BE2C (cell line): ENCODE data around the gene ZGPAT.

ENCODE experiments used
- DNase-seq: peaks from one replicate; pipeline ENCODE4 v3.0.0-alpha.2; 2020
- H3K27me3 ChIP-seq: fragments of 250-450 bp; sonication (Bioruptor Pico); 2 replicates; pipeline ENCODE4 v1.5.1; 2020; ENCODE audit warnings: mild to moderate bottlenecking
- H3K36me3 ChIP-seq: fragments of 250-450 bp; sonication (Bioruptor Pico); 2 replicates; pipeline ENCODE4 v1.5.1; 2020; ENCODE audit warnings: mild to moderate bottlenecking
- H3K4me1 ChIP-seq: fragments of 250-450 bp; sonication (Bioruptor Pico); 2 replicates; pipeline ENCODE4 v1.5.1; 2020
- H3K4me3 ChIP-seq: 2 replicates; pipeline ENCODE4 v1.5.1; 2011; ENCODE audit warnings: low read depth, low read length
- H3K9me3 ChIP-seq: fragments of 250-450 bp; sonication (Bioruptor Pico); 2 replicates; pipeline ENCODE4 v1.5.1; 2020
- CTCF ChIP-seq: IDR thresholded peaks from 2 replicates; pipeline ENCODE4 v1.5.1; 2012; ENCODE audit warnings: mild to moderate bottlenecking, low read depth, low read length

Gene ZGPAT

DNA sequence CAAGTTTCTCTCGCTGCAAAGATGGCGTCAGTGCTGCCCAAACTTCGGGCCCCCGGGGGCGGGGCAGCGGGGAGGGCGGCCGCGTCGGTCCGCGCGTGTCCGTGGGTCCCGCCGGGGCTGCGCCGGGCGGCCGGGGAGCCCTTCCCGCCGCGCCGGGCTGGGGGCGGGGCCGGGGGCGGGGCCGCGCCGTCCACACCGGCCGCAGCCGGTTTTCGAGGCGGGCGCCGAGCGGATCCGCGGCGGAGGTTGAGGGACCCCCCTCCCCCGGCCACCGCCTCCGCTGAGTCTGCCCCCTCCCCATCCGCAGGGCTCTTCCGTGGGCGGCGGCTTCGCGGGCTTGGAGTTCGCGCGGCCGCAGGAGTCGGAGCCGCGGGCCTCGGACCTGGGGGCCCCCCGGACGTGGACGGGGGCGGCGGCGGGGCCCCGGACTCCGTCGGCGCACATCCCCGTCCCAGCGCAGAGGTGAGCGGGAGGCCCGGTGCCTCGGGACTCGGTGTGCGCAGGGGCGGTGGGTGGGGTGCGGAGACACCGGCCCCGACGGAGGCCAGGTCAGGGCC lies 32.3 kb downstream of the ZGPAT start:
- peaks cover 3% of the 10 kb centered on the region for H3K4me1 ChIP-seq
- peak; percentile 56 for DNase-seq
- H3K27me3 ChIP-seq, result peaks cover 3% of the 10 kb centered on the region; the same call in 1 of the 2 replicates
- no peaks in the 10 kb centered on the region for H3K9me3 ChIP-seq
- peaks cover 22% of the 10 kb centered on the region for H3K36me3 ChIP-seq
- H3K4me3 ChIP-seq, result peak overlapping the region; percentile 72
- TF ChIP-seq CTCF, result no peak

DNA sequence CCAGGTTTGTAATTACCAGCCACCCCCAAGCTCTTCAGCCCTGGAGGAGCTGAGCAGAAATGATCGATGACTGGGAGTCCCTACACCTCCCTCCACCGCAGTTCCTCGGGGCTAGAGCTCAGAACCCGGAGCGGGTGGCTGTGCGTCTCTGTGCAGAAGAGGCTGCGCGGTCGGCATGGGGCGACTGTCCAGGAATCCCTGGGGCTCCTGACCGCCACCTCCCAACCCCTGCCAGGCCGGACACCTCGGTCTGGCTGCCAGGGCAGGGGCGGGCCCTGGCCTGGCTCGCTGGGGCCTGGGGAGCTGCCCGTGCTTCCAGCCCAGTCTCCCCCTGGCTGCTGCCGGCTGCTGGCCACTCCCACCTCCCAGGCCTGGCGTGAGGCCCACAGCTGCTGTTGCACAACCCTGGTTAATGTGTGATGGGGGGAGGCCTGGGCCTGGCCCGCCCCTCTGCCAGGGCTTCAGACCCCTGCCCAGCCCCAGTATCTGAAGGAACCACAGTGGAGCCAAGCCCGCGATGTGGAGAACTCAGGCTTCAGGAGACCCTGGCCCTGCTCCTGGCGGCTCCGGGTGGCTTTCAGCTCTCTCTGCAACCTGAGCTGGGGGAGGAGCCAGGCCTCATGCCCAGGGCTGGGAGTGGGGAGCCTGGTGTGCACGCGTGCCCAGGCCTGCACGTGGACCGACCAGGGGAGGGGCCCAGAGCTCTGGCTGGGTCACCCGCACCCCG lies 33.0 kb downstream of the ZGPAT start:
- Histone ChIP-seq H3K9me3 (no peaks in the 10 kb centered on the region), H3K4me3 (peak overlapping the region; percentile 72)
- peak; percentile 86 for DNase-seq

GRCh38 chr20:63741354-63741675 lies 33.5 kb downstream of the ZGPAT start:
- H3K27me3 ChIP-seq, result peaks cover 3% of the 10 kb centered on the region; the same call in 1 of the 2 replicates
- no peaks in the 10 kb centered on the region for H3K9me3 ChIP-seq
- DNase-seq, result no peak
- peaks cover 3% of the 10 kb centered on the region for H3K4me1 ChIP-seq
- H3K4me3 ChIP-seq, result peak overlapping the region; percentile 72
- TF ChIP-seq CTCF, result no peak
- H3K36me3 ChIP-seq, result peaks cover 14% of the 10 kb centered on the region

More for the DNA sequence above, 33.0 kb downstream of the ZGPAT start:
- Histone ChIP-seq H3K27me3 (peaks cover 3% of the 10 kb centered on the region; the same call in 1 of the 2 replicates), H3K36me3 (peaks cover 16% of the 10 kb centered on the region), H3K4me1 (peaks cover 3% of the 10 kb centered on the region)
- peak; percentile 12; the same call in 1 of the 2 replicates for TF ChIP-seq CTCF

DNA sequence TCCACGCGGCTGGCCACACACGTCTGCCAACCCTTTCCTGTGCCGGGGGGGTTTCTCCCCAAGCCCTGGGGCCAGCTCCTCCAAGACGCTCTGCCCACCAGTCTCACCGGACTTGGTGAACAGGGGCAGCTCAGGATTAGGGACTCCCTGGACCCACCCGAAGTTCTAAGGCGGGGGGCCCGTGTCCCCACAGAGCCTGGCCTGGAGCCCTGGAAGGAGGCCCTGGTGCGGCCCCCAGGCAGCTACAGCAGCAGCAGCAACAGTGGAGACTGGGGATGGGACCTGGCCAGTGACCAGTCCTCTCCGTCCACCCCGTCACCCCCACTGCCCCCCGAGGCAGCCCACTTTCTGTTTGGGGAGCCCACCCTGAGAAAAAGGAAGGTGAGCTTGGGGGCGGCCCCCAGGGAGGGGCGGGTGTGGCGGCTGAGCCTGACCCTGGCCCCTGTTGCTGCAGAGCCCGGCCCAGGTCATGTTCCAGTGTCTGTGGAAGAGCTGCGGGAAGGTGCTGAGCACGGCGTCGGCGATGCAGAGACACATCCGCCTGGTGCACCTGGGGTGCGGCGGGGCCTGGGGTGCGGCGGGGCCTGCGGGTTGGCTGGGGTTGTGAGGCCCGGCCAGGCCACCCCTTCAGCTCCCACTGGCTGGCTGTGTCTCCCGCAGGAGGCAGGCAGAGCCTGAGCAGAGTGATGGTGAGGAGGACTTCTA lies 34.0 kb downstream of the ZGPAT start:
- no peaks in the 10 kb centered on the region for H3K9me3 ChIP-seq
- peaks cover 3% of the 10 kb centered on the region for H3K4me1 ChIP-seq
- TF ChIP-seq CTCF, result no peak
- DNase-seq, result no peak
- H3K27me3 ChIP-seq, result peaks cover 3% of the 10 kb centered on the region; the same call in 1 of the 2 replicates
- H3K4me3 ChIP-seq, result peak overlapping the region; percentile 72
- peaks cover 14% of the 10 kb centered on the region for H3K36me3 ChIP-seq

GRCh38 chr20:63742381-63743024 lies 34.7 kb downstream of the ZGPAT start:
- peaks cover 3% of the 10 kb centered on the region for H3K4me1 ChIP-seq
- peaks cover 14% of the 10 kb centered on the region for H3K36me3 ChIP-seq

More at GRCh38 chr20:63742381-63743024, 34.7 kb downstream of the ZGPAT start:
- Histone ChIP-seq H3K27me3 (peaks cover 3% of the 10 kb centered on the region; the same call in 1 of the 2 replicates), H3K9me3 (no peaks in the 10 kb centered on the region), H3K4me3 (no peak overlapping the region)
- no peak for TF ChIP-seq CTCF
- DNase-seq, result peak; percentile 18
